ENCODE data around the gene IL1R2.

The IL1R2 gene

GRCh38 chr2:101967826-101968513, 23.8 kb upstream of the IL1R2 start:
- ATAC-seq: no peak
- no peak overlapping the region for H3K27ac Mint-ChIP-seq
- no peaks in the 10 kb centered on the region for H3K27me3 Mint-ChIP-seq
- peaks cover 9% of the 10 kb centered on the region for H3K36me3 Mint-ChIP-seq
- H3K9me3 Mint-ChIP-seq: peaks cover 17% of the 10 kb centered on the region
- H3K4me1 Mint-ChIP-seq: no peaks in the 10 kb centered on the region
- no peak overlapping the region for H3K4me3 Mint-ChIP-seq

- no peaks in the 10 kb centered on the region for H3K4me1 Mint-ChIP-seq
Observed at GRCh38 chr2:101969723-101970122, 22.0 kb upstream of the IL1R2 start.

GRCh38 chr2:101970901-101971300, 20.9 kb upstream of the IL1R2 start:
- ATAC-seq: no peak
- no peak overlapping the region for H3K27ac Mint-ChIP-seq
- peaks cover 9% of the 10 kb centered on the region for H3K36me3 Mint-ChIP-seq

More at GRCh38 chr2:101969723-101970122, 22.0 kb upstream of the IL1R2 start:
- Mint-ChIP-seq H3K36me3 (peaks cover 9% of the 10 kb centered on the region), H3K27me3 (no peaks in the 10 kb centered on the region), H3K27ac (no peak overlapping the region), H3K4me3 (no peak overlapping the region), H3K9me3 (peaks cover 18% of the 10 kb centered on the region)
- no peak for ATAC-seq

GRCh38 chr2:101971836-101972235, 19.9 kb upstream of the IL1R2 start:
- H3K4me3 Mint-ChIP-seq: no peak overlapping the region
- H3K27ac Mint-ChIP-seq: no peak overlapping the region
- H3K4me1 Mint-ChIP-seq: peaks cover 3% of the 10 kb centered on the region
- no peak for ATAC-seq
- peaks cover 18% of the 10 kb centered on the region for H3K9me3 Mint-ChIP-seq
- no peaks in the 10 kb centered on the region for H3K27me3 Mint-ChIP-seq
- peaks cover 9% of the 10 kb centered on the region for H3K36me3 Mint-ChIP-seq

More at GRCh38 chr2:101970901-101971300, 20.9 kb upstream of the IL1R2 start:
- no peaks in the 10 kb centered on the region for H3K4me1 Mint-ChIP-seq
- H3K9me3 Mint-ChIP-seq: peaks cover 18% of the 10 kb centered on the region
- H3K4me3 Mint-ChIP-seq: no peak overlapping the region
- no peaks in the 10 kb centered on the region for H3K27me3 Mint-ChIP-seq

- no peak for ATAC-seq
- Mint-ChIP-seq H3K27ac (no peak overlapping the region), H3K27me3 (no peaks in the 10 kb centered on the region), H3K9me3 (peaks cover 18% of the 10 kb centered on the region), H3K4me1 (peaks cover 5% of the 10 kb centered on the region), H3K36me3 (peaks cover 9% of the 10 kb centered on the region), H3K4me3 (no peak overlapping the region)
Observed at GRCh38 chr2:101972621-101973434, 18.9 kb upstream of the IL1R2 start.

GRCh38 chr2:101974663-101975062, 17.1 kb upstream of the IL1R2 start:
- Mint-ChIP-seq H3K4me1 (peaks cover 5% of the 10 kb centered on the region), H3K27ac (no peak overlapping the region), H3K4me3 (no peak overlapping the region), H3K9me3 (peaks cover 18% of the 10 kb centered on the region), H3K27me3 (no peaks in the 10 kb centered on the region), H3K36me3 (peaks cover 9% of the 10 kb centered on the region)
- no peak for ATAC-seq

GRCh38 chr2:101975171-101975870, 16.4 kb upstream of the IL1R2 start:
- no peaks in the 10 kb centered on the region for H3K27me3 Mint-ChIP-seq
- ATAC-seq: no peak
- H3K9me3 Mint-ChIP-seq: peaks cover 15% of the 10 kb centered on the region
- no peak overlapping the region for H3K27ac Mint-ChIP-seq
- H3K4me3 Mint-ChIP-seq: no peak overlapping the region
- peaks cover 3% of the 10 kb centered on the region for H3K36me3 Mint-ChIP-seq
- peaks cover 5% of the 10 kb centered on the region for H3K4me1 Mint-ChIP-seq

GRCh38 chr2:101976891-101977290, 14.9 kb upstream of the IL1R2 start:
- Mint-ChIP-seq H3K36me3 (no peaks in the 10 kb centered on the region), H3K27ac (no peak overlapping the region), H3K4me3 (no peak overlapping the region), H3K27me3 (no peaks in the 10 kb centered on the region), H3K4me1 (peaks cover 5% of the 10 kb centered on the region), H3K9me3 (peaks cover 7% of the 10 kb centered on the region)
- peak; percentile 51 for ATAC-seq

GRCh38 chr2:101980368-101980767, 11.4 kb upstream of the IL1R2 start:
- Mint-ChIP-seq H3K4me1 (peaks cover 5% of the 10 kb centered on the region), H3K27ac (no peak overlapping the region), H3K27me3 (no peaks in the 10 kb centered on the region), H3K4me3 (no peak overlapping the region), H3K9me3 (no peaks in the 10 kb centered on the region), H3K36me3 (no peaks in the 10 kb centered on the region)
- no peak for ATAC-seq

GRCh38 chr2:101981066-101981465, 10.7 kb upstream of the IL1R2 start:
- no peak overlapping the region for H3K27ac Mint-ChIP-seq
- ATAC-seq: no peak
- H3K4me3 Mint-ChIP-seq: no peak overlapping the region
- H3K4me1 Mint-ChIP-seq: peaks cover 5% of the 10 kb centered on the region
- H3K36me3 Mint-ChIP-seq: no peaks in the 10 kb centered on the region
- H3K9me3 Mint-ChIP-seq: no peaks in the 10 kb centered on the region
- no peaks in the 10 kb centered on the region for H3K27me3 Mint-ChIP-seq

GRCh38 chr2:101981504-101981903, 10.3 kb upstream of the IL1R2 start:
- Mint-ChIP-seq H3K27ac (no peak overlapping the region), H3K9me3 (no peaks in the 10 kb centered on the region), H3K36me3 (no peaks in the 10 kb centered on the region), H3K4me1 (peaks cover 5% of the 10 kb centered on the region), H3K27me3 (no peaks in the 10 kb centered on the region), H3K4me3 (no peak overlapping the region)
- ATAC-seq: no peak

GRCh38 chr2:101982495-101983029, 9.2 kb upstream of the IL1R2 start:
- H3K27me3 Mint-ChIP-seq: no peaks in the 10 kb centered on the region
- H3K9me3 Mint-ChIP-seq: no peaks in the 10 kb centered on the region
- no peak for ATAC-seq
- H3K4me3 Mint-ChIP-seq: no peak overlapping the region
- H3K4me1 Mint-ChIP-seq: no peaks in the 10 kb centered on the region
- no peaks in the 10 kb centered on the region for H3K36me3 Mint-ChIP-seq
- no peak overlapping the region for H3K27ac Mint-ChIP-seq

- Mint-ChIP-seq H3K27ac (no peak overlapping the region), H3K36me3 (no peaks in the 10 kb centered on the region), H3K4me3 (no peak overlapping the region), H3K27me3 (no peaks in the 10 kb centered on the region), H3K9me3 (no peaks in the 10 kb centered on the region), H3K4me1 (no peaks in the 10 kb centered on the region)
- ATAC-seq: no peak
Observed at GRCh38 chr2:101983486-101983885, 8.3 kb upstream of the IL1R2 start.

GRCh38 chr2:101983928-101984327, 7.8 kb upstream of the IL1R2 start:
- Mint-ChIP-seq H3K4me3 (no peak overlapping the region), H3K27me3 (no peaks in the 10 kb centered on the region), H3K36me3 (no peaks in the 10 kb centered on the region), H3K9me3 (no peaks in the 10 kb centered on the region), H3K4me1 (no peaks in the 10 kb centered on the region), H3K27ac (no peak overlapping the region)
- no peak for ATAC-seq

- no peak overlapping the region for H3K27ac Mint-ChIP-seq
- no peaks in the 10 kb centered on the region for H3K36me3 Mint-ChIP-seq
- peaks cover 3% of the 10 kb centered on the region for H3K4me1 Mint-ChIP-seq
- no peak overlapping the region for H3K4me3 Mint-ChIP-seq
- H3K9me3 Mint-ChIP-seq: no peaks in the 10 kb centered on the region
- no peak for ATAC-seq
- H3K27me3 Mint-ChIP-seq: no peaks in the 10 kb centered on the region
Observed at GRCh38 chr2:101984656-101985055, 7.1 kb upstream of the IL1R2 start.

Data from stimulated activated memory B cell treated with anti-CD40 and anti-IgM and Interleukin-4, amounts not matched to agents 10 μg/mL and 1 μg/mL and 100 μg/mL, for 72 hours (primary cell).